MM.1S (cell line): ENCODE measurements around the gene TUNAR.

ENCODE experiments used
- CTCF ChIP-seq: fragments of 300-600 bp; sonication (generic); IDR thresholded peaks from 2 replicates; pipeline ENCODE4 v1.5.1; 2016; ENCODE audit warnings: antibody characterized with exemption, low read length, mixed read lengths
- EZH2 ChIP-seq: fragments of 300-600 bp; sonication (generic); optimal IDR thresholded peaks from 2 replicates; pipeline ENCODE3; 2017; ENCODE audit warnings: low read depth, mild to moderate bottlenecking, antibody characterized with exemption, low read length, mixed read lengths
- EZH2phosphoT487 ChIP-seq: fragments of 300-600 bp; sonication (generic); IDR thresholded peaks from 2 replicates; pipeline ENCODE4 v1.6.1; 2018; ENCODE audit warnings: antibody characterized with exemption, low read length

GRCh38 chr14:95831468-95831867 is 45.2 kb upstream of the TUNAR start:
- TF ChIP-seq CTCF (no peak), EZH2phosphoT487 (no peak), EZH2 (no peak)
